K562 (cell line): ENCODE results near the gene ENKUR. TPM values are rescaled to one million over a fixed set of nuclear protein-coding genes. Genes with fewer than 3 reads are reported as not detected.
A peak's percentile ranks its signal among the peaks of the same experiment; 100 is the strongest.

ENCODE experiments used
- ARID2 ChIP-seq: fragments of 450-650 bp; IDR thresholded peaks from 2 replicates; pipeline ENCODE4 v1.6.1; 2017; ENCODE audit warnings: antibody characterized with exemption, mild to moderate bottlenecking
- CHD2 ChIP-seq: IDR thresholded peaks from 2 replicates; pipeline ENCODE4 v1.6.1; 2011; ENCODE audit warnings: low read depth, low read length
- COPS2 ChIP-seq: fragments of 450-650 bp; conservative IDR thresholded peaks from 2 replicates; pipeline ENCODE4 v1.6.1; 2016; ENCODE audit warnings: mild to moderate bottlenecking, moderate library complexity
- HDAC3 ChIP-seq: fragments of 450-650 bp; IDR thresholded peaks from 2 replicates; pipeline ENCODE4 v1.6.1; 2018; ENCODE audit warnings: borderline replicate concordance, mild to moderate bottlenecking, moderate library complexity; ENCODE audit not compliant: partially characterized antibody
- JUN ChIP-seq, 2 experiments: sonication (generic) in 1 of 2; formaldehyde crosslinking in 1 of 2; IDR thresholded peaks; 2 replicates each; pipeline versions ENCODE4 v1.6.1 to v1.8.0; 2012 to 2022; ENCODE audit warnings: borderline replicate concordance in 2 of 2, mild to moderate bottlenecking in 2 of 2, improper control_type of control experiment in 1 of 2, low read depth in 1 of 2, low read length in 1 of 2, missing genetic modification reagents in 1 of 2
- JUND ChIP-seq, 2 experiments: IDR thresholded peaks; 2 replicates in 1 of 2; 3 replicates in 1 of 2; pipeline ENCODE4 v1.6.1; 2011; ENCODE audit warnings: borderline replicate concordance in 2 of 2, low read depth in 2 of 2, low read length in 2 of 2, improper control_type of control experiment in 1 of 2, missing biosample characterization in 1 of 2, missing genetic modification characterization in 1 of 2, missing genetic modification reagents in 1 of 2
- NEUROD1 ChIP-seq: fragments of 150-350 bp; IDR thresholded peaks from 2 replicates; pipeline ENCODE4 v1.6.1; 2014; ENCODE audit warnings: borderline replicate concordance, low read length, low read depth; ENCODE audit not compliant: partially characterized antibody
- POLR2A ChIP-seq: fragments of 450-650 bp; conservative IDR thresholded peaks from 2 replicates; pipeline ENCODE4 v1.6.1; 2016
- POLR2B ChIP-seq: fragments of 450-650 bp; IDR thresholded peaks from 2 replicates; pipeline ENCODE4 v1.6.1; 2018; ENCODE audit warnings: low read depth; ENCODE audit not compliant: partially characterized antibody
- PPARD ChIP-seq: fragments of 250-450 bp; sonication (Bioruptor Pico); IDR thresholded peaks from 2 replicates; pipeline ENCODE4 v1.8.0; 2022; ENCODE audit warnings: inconsistent platforms, mild to moderate bottlenecking, moderate library complexity
- TCF3 ChIP-seq: sonication (generic); formaldehyde crosslinking; IDR thresholded peaks from 2 replicates; pipeline ENCODE4 v1.4.0; 2020; ENCODE audit warnings: mild to moderate bottlenecking, missing genetic modification reagents
- ZSCAN32 ChIP-seq: fragments of 450-650 bp; formaldehyde crosslinking; IDR thresholded peaks from 2 replicates; pipeline ENCODE4 v1.4.0; 2020; ENCODE audit warnings: mild to moderate bottlenecking, moderate library complexity
- polyA plus RNA-seq, 8 experiments: library from polyadenylated mRNA; depleted of rRNA in 4 of 8; stranded (reverse) in 5 of 8; unstranded in 3 of 8; fragments of >200 nt; fragmentation: Nextera tagmentation in 2 of 8; fragmentation: Illumina TruSeq in 1 of 8; extraction: Ambion mirVana in 2 of 8; extraction: Trizol in 1 of 8; gene quantifications; 2 replicates each; pipeline versions ENCODE4 v1.2.1 to v1.2.3, GENCODE V29; 2011 to 2014; ENCODE audit warnings: inconsistent platforms in 1 of 8, missing spikeins in 1 of 8
- total RNA-seq, 7 experiments: library from RNA; depleted of rRNA in 6 of 7; stranded (reverse); fragments of >200 nt in 6 of 7; fragmentation: Illumina TruSeq in 2 of 7; extraction: Trizol in 2 of 7; gene quantifications; 2 replicates each; pipeline versions ENCODE4 v1.2.1 to v1.2.3, GENCODE V29; 2011 to 2021; ENCODE audit warnings: low replicate concordance in 1 of 7
- TF ChIP-seq, protein P1 (sequence below): sonication (generic); formaldehyde crosslinking; IDR thresholded peaks from 2 replicates; pipeline ENCODE4 v1.8.0; 2022; ENCODE audit warnings: mild to moderate bottlenecking, missing genetic modification reagents
- TF ChIP-seq, protein P2 (sequence below): IDR thresholded peaks from 3 replicates; pipeline ENCODE4 v1.6.1; 2011; ENCODE audit warnings: borderline replicate concordance, mild to moderate bottlenecking, moderate library complexity; ENCODE audit not compliant: insufficient read length; ENCODE audit errors: extremely low read depth
- TF ChIP-seq, protein P3 (sequence below): IDR thresholded peaks from 2 replicates; pipeline ENCODE4 v1.6.1; 2012; ENCODE audit warnings: low read depth, low read length, improper control_type of control experiment, borderline replicate concordance
- TF ChIP-seq, protein P4 (sequence below): sonication (generic); formaldehyde crosslinking; IDR thresholded peaks from 2 replicates; pipeline ENCODE4 v1.8.1; 2023; ENCODE audit warnings: mild to moderate bottlenecking, missing genetic modification reagents

ENKUR gene
- total and polyA plus RNA-seq, 9 of the 15 experiments (the other 6 are each of a cell fraction or from before 2014, with no cell fraction given), result 0.06 to 0.46 (median 0.20) TPM

GRCh38 chr10:24958721-24959381 is 57.1 kb downstream of the ENKUR start (continued):
- TF ChIP-seq, protein P1, sequence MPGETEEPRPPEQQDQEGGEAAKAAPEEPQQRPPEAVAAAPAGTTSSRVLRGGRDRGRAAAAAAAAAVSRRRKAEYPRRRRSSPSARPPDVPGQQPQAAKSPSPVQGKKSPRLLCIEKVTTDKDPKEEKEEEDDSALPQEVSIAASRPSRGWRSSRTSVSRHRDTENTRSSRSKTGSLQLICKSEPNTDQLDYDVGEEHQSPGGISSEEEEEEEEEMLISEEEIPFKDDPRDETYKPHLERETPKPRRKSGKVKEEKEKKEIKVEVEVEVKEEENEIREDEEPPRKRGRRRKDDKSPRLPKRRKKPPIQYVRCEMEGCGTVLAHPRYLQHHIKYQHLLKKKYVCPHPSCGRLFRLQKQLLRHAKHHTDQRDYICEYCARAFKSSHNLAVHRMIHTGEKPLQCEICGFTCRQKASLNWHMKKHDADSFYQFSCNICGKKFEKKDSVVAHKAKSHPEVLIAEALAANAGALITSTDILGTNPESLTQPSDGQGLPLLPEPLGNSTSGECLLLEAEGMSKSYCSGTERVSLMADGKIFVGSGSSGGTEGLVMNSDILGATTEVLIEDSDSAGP (CRISPR knock-in tag), result no peak
- TF ChIP-seq POLR2A (peak; percentile 31; the same call in 1 of the 2 replicates), JUND (IDR thresholded peaks at IDR 0.05; ENCODE audit: borderline replicate concordance, low read depth, low read length) (no peak; the same call in 1 of the 2 replicates), JUND (tag; IDR thresholded peaks at IDR 0.05; ENCODE audit: borderline replicate concordance, low read depth, low read length) (0 out of 3 replicates have a peak, but pooled peaks have one; percentile 12), CHD2 (no peak), POLR2B (no peak), JUN (IDR thresholded peaks at IDR 0.05; ENCODE audit: borderline replicate concordance, low read depth, low read length) (no peak), JUN (CRISPR knock-in tag; IDR thresholded peaks at IDR 0.05; ENCODE audit: borderline replicate concordance) (no peak), TCF3 (CRISPR knock-in tag) (peak; percentile 64), PPARD (CRISPR knock-in tag) (no peak), NEUROD1 (no peak), HDAC3 (no peak), ZSCAN32 (CRISPR knock-in tag) (no peak), ARID2 (no peak), COPS2 (no peak)
- TF ChIP-seq, protein P2, sequence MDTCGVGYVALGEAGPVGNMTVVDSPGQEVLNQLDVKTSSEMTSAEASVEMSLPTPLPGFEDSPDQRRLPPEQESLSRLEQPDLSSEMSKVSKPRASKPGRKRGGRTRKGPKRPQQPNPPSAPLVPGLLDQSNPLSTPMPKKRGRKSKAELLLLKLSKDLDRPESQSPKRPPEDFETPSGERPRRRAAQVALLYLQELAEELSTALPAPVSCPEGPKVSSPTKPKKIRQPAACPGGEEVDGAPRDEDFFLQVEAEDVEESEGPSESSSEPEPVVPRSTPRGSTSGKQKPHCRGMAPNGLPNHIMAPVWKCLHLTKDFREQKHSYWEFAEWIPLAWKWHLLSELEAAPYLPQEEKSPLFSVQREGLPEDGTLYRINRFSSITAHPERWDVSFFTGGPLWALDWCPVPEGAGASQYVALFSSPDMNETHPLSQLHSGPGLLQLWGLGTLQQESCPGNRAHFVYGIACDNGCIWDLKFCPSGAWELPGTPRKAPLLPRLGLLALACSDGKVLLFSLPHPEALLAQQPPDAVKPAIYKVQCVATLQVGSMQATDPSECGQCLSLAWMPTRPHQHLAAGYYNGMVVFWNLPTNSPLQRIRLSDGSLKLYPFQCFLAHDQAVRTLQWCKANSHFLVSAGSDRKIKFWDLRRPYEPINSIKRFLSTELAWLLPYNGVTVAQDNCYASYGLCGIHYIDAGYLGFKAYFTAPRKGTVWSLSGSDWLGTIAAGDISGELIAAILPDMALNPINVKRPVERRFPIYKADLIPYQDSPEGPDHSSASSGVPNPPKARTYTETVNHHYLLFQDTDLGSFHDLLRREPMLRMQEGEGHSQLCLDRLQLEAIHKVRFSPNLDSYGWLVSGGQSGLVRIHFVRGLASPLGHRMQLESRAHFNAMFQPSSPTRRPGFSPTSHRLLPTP, result no peak
- TF ChIP-seq, protein P3, sequence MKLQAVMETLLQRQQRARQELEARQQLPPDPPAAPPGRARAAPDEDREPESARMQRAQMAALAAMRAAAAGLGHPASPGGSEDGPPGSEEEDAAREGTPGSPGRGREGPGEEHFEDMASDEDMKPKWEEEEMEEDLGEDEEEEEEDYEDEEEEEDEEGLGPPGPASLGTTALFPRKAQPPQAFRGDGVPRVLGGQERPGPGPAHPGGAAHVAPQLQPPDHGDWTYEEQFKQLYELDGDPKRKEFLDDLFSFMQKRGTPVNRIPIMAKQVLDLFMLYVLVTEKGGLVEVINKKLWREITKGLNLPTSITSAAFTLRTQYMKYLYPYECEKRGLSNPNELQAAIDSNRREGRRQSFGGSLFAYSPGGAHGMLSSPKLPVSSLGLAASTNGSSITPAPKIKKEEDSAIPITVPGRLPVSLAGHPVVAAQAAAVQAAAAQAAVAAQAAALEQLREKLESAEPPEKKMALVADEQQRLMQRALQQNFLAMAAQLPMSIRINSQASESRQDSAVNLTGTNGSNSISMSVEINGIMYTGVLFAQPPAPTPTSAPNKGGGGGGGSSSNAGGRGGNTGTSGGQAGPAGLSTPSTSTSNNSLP, result 0 out of 2 replicates have a peak, but pooled peaks have one; percentile 47
- TF ChIP-seq, protein P4, sequence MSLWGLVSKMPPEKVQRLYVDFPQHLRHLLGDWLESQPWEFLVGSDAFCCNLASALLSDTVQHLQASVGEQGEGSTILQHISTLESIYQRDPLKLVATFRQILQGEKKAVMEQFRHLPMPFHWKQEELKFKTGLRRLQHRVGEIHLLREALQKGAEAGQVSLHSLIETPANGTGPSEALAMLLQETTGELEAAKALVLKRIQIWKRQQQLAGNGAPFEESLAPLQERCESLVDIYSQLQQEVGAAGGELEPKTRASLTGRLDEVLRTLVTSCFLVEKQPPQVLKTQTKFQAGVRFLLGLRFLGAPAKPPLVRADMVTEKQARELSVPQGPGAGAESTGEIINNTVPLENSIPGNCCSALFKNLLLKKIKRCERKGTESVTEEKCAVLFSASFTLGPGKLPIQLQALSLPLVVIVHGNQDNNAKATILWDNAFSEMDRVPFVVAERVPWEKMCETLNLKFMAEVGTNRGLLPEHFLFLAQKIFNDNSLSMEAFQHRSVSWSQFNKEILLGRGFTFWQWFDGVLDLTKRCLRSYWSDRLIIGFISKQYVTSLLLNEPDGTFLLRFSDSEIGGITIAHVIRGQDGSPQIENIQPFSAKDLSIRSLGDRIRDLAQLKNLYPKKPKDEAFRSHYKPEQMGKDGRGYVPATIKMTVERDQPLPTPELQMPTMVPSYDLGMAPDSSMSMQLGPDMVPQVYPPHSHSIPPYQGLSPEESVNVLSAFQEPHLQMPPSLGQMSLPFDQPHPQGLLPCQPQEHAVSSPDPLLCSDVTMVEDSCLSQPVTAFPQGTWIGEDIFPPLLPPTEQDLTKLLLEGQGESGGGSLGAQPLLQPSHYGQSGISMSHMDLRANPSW (CRISPR knock-in tag), result no peak
